ENCODE measurements around the gene PTPN4. TPM values are rescaled to one million over a fixed set of nuclear protein-coding genes. Genes with fewer than 3 reads are reported as not detected.

PTPN4 gene
- total and polyA plus RNA-seq, 2 experiments from 2014 or later = 41.6 to 90.4 TPM

DNA sequence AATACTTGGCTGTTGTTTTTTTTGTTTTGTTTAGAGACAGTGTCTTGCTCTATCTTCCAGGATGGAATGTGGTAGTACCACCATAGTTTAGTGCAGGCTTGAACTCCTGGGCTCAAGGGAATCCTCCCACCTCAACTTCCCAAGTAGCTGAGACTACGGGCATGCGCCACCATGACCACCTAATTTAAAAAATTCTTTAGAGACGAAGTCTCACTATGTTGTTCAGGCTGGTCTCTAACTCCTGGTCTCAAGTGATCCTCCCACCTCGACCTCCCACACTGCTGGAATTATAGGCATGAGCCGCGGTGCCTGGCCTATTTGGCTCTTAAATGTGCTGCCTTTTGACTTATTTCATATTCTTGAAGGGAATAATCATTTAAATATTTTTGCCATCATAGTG, 60.1 kb downstream of the PTPN4 start:
- H3K79me2 ChIP-seq (replicated peaks; ENCODE audit: insufficient read depth) = peaks cover 99% of the 10 kb centered on the region
- peaks cover 56% of the 10 kb centered on the region for H3K36me3 Mint-ChIP-seq (ENCODE audit: low read depth)
- peaks cover 34% of the 10 kb centered on the region for H3K4me1 Mint-ChIP-seq

More for the DNA sequence above, 60.1 kb downstream of the PTPN4 start:
- Histone ChIP-seq H2AFZ (no peak overlapping the region), H3K9me2 (ENCODE audit: insufficient read depth) (no peaks in the 10 kb centered on the region), H3K4me1 (ENCODE audit: insufficient read depth) (no peaks in the 10 kb centered on the region), H3K27me3 (ENCODE audit: insufficient read depth) (no peaks in the 10 kb centered on the region), H3K4me3 (no peak overlapping the region), H4K20me1 (replicated peaks; ENCODE audit: insufficient read depth) (peaks cover 35% of the 10 kb centered on the region), H3K4me2 (no peak overlapping the region), H3K36me3 (ENCODE audit: insufficient read depth) (no peaks in the 10 kb centered on the region), H3F3A (replicated peaks; ENCODE audit: low read depth) (no peaks in the 10 kb centered on the region), H3K27ac (ENCODE audit: low read depth) (no peak overlapping the region)
- TF ChIP-seq, protein P1, sequence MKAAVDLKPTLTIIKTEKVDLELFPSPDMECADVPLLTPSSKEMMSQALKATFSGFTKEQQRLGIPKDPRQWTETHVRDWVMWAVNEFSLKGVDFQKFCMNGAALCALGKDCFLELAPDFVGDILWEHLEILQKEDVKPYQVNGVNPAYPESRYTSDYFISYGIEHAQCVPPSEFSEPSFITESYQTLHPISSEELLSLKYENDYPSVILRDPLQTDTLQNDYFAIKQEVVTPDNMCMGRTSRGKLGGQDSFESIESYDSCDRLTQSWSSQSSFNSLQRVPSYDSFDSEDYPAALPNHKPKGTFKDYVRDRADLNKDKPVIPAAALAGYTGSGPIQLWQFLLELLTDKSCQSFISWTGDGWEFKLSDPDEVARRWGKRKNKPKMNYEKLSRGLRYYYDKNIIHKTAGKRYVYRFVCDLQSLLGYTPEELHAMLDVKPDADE (IDR thresholded peaks at IDR 0.05) = no peak
- TF ChIP-seq EZH2phosphoT487 (IDR thresholded peaks at IDR 0.05; ENCODE audit: unreplicated experiment) (no peak), EZH2 (IDR thresholded peaks at IDR 0.05; ENCODE audit: low read depth, unreplicated experiment) (no peak), NANOG (IDR thresholded peaks at IDR 0.05; ENCODE audit: borderline replicate concordance) (no peak), STAT1 (IDR thresholded peaks at IDR 0.05; ENCODE audit: unreplicated experiment) (no peak), CREB1 (CRISPR knock-in tag; IDR thresholded peaks at IDR 0.05; ENCODE audit: low read depth) (no peak), JUNB (IDR thresholded peaks at IDR 0.05; ENCODE audit: unreplicated experiment) (no peak), ZNF331 (CRISPR knock-in tag; IDR thresholded peaks at IDR 0.05; ENCODE audit: low read depth) (no peak), POLR2AphosphoS5 (IDR thresholded peaks at IDR 0.05; ENCODE audit: low read depth) (no peak), ZNF114 (CRISPR knock-in tag; IDR thresholded peaks at IDR 0.05) (no peak)
- TF ChIP-seq, protein P2, sequence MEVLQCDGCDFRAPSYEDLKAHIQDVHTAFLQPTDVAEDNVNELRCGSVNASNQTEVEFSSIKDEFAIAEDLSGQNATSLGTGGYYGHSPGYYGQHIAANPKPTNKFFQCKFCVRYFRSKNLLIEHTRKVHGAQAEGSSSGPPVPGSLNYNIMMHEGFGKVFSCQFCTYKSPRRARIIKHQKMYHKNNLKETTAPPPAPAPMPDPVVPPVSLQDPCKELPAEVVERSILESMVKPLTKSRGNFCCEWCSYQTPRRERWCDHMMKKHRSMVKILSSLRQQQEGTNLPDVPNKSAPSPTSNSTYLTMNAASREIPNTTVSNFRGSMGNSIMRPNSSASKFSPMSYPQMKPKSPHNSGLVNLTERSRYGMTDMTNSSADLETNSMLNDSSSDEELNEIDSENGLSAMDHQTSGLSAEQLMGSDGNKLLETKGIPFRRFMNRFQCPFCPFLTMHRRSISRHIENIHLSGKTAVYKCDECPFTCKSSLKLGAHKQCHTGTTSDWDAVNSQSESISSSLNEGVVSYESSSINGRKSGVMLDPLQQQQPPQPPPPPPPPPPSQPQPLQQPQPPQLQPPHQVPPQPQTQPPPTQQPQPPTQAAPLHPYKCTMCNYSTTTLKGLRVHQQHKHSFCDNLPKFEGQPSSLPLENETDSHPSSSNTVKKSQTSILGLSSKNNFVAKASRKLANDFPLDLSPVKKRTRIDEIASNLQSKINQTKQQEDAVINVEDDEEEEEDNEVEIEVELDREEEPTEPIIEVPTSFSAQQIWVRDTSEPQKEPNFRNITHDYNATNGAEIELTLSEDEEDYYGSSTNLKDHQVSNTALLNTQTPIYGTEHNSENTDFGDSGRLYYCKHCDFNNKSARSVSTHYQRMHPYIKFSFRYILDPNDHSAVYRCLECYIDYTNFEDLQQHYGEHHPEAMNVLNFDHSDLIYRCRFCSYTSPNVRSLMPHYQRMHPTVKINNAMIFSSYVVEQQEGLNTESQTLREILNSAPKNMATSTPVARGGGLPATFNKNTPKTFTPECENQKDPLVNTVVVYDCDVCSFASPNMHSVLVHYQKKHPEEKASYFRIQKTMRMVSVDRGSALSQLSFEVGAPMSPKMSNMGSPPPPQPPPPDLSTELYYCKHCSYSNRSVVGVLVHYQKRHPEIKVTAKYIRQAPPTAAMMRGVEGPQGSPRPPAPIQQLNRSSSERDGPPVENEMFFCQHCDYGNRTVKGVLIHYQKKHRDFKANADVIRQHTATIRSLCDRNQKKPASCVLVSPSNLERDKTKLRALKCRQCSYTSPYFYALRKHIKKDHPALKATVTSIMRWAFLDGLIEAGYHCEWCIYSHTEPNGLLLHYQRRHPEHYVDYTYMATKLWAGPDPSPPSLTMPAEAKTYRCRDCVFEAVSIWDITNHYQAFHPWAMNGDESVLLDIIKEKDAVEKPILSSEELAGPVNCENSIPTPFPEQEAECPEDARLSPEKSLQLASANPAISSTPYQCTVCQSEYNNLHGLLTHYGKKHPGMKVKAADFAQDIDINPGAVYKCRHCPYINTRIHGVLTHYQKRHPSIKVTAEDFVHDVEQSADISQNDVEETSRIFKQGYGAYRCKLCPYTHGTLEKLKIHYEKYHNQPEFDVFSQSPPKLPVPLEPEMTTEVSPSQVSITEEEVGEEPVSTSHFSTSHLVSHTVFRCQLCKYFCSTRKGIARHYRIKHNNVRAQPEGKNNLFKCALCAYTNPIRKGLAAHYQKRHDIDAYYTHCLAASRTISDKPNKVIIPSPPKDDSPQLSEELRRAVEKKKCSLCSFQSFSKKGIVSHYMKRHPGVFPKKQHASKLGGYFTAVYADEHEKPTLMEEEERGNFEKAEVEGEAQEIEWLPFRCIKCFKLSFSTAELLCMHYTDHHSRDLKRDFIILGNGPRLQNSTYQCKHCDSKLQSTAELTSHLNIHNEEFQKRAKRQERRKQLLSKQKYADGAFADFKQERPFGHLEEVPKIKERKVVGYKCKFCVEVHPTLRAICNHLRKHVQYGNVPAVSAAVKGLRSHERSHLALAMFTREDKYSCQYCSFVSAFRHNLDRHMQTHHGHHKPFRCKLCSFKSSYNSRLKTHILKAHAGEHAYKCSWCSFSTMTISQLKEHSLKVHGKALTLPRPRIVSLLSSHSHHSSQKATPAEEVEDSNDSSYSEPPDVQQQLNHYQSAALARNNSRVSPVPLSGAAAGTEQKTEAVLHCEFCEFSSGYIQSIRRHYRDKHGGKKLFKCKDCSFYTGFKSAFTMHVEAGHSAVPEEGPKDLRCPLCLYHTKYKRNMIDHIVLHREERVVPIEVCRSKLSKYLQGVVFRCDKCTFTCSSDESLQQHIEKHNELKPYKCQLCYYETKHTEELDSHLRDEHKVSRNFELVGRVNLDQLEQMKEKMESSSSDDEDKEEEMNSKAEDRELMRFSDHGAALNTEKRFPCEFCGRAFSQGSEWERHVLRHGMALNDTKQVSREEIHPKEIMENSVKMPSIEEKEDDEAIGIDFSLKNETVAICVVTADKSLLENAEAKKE (CRISPR knock-in tag; IDR thresholded peaks at IDR 0.05) = no peak
- TF ChIP-seq, protein P3, sequence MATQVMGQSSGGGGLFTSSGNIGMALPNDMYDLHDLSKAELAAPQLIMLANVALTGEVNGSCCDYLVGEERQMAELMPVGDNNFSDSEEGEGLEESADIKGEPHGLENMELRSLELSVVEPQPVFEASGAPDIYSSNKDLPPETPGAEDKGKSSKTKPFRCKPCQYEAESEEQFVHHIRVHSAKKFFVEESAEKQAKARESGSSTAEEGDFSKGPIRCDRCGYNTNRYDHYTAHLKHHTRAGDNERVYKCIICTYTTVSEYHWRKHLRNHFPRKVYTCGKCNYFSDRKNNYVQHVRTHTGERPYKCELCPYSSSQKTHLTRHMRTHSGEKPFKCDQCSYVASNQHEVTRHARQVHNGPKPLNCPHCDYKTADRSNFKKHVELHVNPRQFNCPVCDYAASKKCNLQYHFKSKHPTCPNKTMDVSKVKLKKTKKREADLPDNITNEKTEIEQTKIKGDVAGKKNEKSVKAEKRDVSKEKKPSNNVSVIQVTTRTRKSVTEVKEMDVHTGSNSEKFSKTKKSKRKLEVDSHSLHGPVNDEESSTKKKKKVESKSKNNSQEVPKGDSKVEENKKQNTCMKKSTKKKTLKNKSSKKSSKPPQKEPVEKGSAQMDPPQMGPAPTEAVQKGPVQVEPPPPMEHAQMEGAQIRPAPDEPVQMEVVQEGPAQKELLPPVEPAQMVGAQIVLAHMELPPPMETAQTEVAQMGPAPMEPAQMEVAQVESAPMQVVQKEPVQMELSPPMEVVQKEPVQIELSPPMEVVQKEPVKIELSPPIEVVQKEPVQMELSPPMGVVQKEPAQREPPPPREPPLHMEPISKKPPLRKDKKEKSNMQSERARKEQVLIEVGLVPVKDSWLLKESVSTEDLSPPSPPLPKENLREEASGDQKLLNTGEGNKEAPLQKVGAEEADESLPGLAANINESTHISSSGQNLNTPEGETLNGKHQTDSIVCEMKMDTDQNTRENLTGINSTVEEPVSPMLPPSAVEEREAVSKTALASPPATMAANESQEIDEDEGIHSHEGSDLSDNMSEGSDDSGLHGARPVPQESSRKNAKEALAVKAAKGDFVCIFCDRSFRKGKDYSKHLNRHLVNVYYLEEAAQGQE (IDR thresholded peaks at IDR 0.05; ENCODE audit: unreplicated experiment) = no peak
- TF ChIP-seq, protein P4, sequence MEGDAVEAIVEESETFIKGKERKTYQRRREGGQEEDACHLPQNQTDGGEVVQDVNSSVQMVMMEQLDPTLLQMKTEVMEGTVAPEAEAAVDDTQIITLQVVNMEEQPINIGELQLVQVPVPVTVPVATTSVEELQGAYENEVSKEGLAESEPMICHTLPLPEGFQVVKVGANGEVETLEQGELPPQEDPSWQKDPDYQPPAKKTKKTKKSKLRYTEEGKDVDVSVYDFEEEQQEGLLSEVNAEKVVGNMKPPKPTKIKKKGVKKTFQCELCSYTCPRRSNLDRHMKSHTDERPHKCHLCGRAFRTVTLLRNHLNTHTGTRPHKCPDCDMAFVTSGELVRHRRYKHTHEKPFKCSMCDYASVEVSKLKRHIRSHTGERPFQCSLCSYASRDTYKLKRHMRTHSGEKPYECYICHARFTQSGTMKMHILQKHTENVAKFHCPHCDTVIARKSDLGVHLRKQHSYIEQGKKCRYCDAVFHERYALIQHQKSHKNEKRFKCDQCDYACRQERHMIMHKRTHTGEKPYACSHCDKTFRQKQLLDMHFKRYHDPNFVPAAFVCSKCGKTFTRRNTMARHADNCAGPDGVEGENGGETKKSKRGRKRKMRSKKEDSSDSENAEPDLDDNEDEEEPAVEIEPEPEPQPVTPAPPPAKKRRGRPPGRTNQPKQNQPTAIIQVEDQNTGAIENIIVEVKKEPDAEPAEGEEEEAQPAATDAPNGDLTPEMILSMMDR (conservative IDR thresholded peaks at IDR 0.05; ENCODE audit: low read depth in 2 of 2) = no peak
- Mint-ChIP-seq H3K4me3 (no peak overlapping the region), H3K27ac (no peak overlapping the region), H3K9me3 (peaks cover 10% of the 10 kb centered on the region; the same call in 2 of the 3 replicates), H3K27me3 (ENCODE audit: insufficient read depth, low read depth, poor library complexity) (no peaks in the 10 kb centered on the region)
- no peak for ATAC-seq
- DNase-seq (ENCODE audit: low spot score) = no peak

All from GM23338 (cell line).